GM21717 (cell line): ENCODE results near the gene PRAC1.

Source experiments
- ATAC-seq: cut with Tn5 transposase; IDR thresholded peaks from one replicate; pipeline ENCODE4 v1.9.1; 2021; ENCODE audit warnings: mild to moderate bottlenecking, moderate library complexity; ENCODE audit not compliant: unreplicated experiment

The PRAC1 gene

GRCh38 chr17:48722201-48722907 is at the start of gene PRAC1:
PRAC1 (minus strand) TSS chr17:48722518; CDS start chr17:48722392, 126 bp downstream.
- ATAC-seq: no peak

GRCh38 chr17:48770954-48771353 is 48.6 kb upstream of the PRAC1 start:
- ATAC-seq: no peak

GRCh38 chr17:48769009-48769675 is 46.8 kb upstream of the PRAC1 start:
- ATAC-seq: no peak

GRCh38 chr17:48767263-48767774 is 45.0 kb upstream of the PRAC1 start:
- no peak for ATAC-seq

GRCh38 chr17:48761114-48761513 is 38.8 kb upstream of the PRAC1 start:
- no peak for ATAC-seq

GRCh38 chr17:48760411-48760810 is 38.1 kb upstream of the PRAC1 start:
- no peak for ATAC-seq

GRCh38 chr17:48759288-48759687 is 37.0 kb upstream of the PRAC1 start:
- no peak for ATAC-seq

- no peak for ATAC-seq
These were observed 35.2 kb upstream of the PRAC1 start for GRCh38 chr17:48757524-48757961.

GRCh38 chr17:48756830-48757251 is 34.5 kb upstream of the PRAC1 start:
- no peak for ATAC-seq

GRCh38 chr17:48755356-48755755 is 33.0 kb upstream of the PRAC1 start:
- ATAC-seq: no peak

GRCh38 chr17:48754500-48755261 is 32.4 kb upstream of the PRAC1 start:
- ATAC-seq: no peak

- no peak for ATAC-seq
These were observed 31.6 kb upstream of the PRAC1 start for GRCh38 chr17:48753794-48754499.

- ATAC-seq: no peak
These were observed 30.3 kb upstream of the PRAC1 start for GRCh38 chr17:48752399-48753288.

- no peak for ATAC-seq
These were observed 29.5 kb upstream of the PRAC1 start for GRCh38 chr17:48751733-48752398.

GRCh38 chr17:48751172-48751571 is 28.9 kb upstream of the PRAC1 start:
- no peak for ATAC-seq

GRCh38 chr17:48749621-48750553 is 27.6 kb upstream of the PRAC1 start:
- ATAC-seq: no peak

GRCh38 chr17:48748718-48749566 is 26.6 kb upstream of the PRAC1 start:
- ATAC-seq: no peak
